ENCODE data around the gene FOXG1.

Gene FOXG1

DNA sequence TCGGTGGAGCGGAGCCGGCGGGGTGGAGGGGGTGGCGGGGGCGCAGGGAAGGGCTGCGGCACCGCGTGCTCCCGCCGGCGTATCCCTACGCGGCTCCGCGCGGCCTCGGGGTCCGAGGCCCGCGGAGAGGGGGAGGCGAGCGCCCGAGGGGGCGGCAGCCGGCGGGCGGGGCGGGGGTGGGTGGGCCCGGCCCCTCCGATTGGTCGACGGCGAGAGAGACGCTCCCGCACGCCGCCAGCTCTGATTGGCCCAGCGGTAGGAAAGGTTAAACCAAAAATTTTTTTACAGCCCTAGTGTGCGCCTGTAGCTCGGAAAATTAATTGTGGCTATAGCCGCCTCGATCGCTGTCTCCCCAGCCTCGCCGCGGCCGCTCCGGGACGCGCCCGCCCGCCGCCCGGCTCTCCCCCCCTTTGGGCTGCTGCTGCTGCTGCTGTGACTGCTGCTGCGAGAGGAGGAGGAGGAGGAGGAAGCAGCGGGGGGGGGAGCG is at the start of gene FOXG1:
Gene FOXG1, plus strand, starts transcription at position 319 of the 487 bp plus-strand sequence. CDS start 493 bp downstream, outside the sequence.
- no peak for FAIRE-seq

DNA sequence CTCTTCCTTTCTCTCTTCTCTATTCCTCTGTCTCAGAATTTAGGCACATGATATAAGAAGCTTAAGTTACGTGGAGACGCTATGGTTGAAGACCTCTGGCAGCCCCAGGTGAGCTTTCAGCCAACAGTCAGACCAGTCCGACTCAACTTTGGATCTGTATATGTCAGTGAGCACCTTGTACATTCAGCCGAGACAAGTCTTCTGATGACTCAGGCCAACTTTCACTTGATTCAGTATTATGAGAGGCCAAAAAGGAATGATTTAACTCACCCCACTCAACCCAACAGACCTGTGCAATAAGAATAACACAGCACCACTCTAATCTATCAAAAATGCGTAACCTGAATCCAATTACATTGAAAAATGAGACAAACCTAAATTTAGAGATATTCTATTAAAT is 47.5 kb upstream of the FOXG1 start:
- FAIRE-seq, result no peak

DNA sequence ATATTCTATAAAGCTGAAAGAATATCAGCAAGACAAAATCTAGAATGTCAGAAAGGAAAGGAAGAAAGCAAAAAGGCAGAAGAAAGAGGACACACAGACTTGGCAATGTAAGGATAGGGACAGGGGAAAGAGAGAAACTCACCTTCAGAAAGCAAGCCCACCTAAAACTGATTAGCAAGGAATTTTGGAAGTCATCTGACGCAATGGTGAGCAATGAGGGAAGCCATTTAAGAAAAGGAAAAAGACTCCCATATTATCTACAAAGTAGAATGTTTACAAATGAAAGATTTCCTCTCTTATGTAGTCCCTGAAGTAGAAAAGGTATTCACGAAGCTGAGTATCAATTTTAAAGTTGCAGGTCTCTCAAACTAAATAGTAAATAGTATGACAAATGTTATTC is 35.2 kb upstream of the FOXG1 start:
- no peak for FAIRE-seq

DNA sequence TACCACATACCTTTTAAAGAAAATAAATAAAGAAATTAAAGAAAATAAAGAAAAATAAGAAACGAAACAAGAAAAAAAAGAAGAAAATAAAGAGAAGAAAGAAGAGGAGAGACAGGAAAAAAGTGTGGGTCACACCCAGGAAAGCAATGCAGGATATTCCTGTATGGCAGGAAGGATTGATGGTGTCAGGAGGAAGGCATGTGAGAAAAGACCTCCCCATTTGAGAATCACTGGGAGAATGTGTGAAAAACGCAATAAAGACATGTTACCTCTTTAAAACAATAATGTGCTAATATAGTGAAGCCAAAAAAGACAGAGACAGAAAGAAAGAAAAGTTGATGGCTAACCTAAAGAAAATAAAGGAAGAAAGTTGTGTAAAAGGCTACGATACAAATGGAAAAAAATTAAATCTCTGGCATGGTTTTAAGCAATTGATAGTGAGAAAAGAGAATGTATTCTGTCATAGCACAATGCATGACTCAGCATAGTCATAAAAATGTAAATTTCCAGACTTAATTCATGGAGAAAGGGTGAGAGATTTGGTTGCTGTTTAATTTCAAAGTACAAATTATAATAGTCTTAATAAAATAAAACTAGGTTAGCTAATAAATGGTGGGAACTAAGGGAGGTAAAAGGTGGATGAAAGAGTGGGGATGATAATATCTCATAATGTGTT is 24.3 kb upstream of the FOXG1 start:
- FAIRE-seq, result no peak

DNA sequence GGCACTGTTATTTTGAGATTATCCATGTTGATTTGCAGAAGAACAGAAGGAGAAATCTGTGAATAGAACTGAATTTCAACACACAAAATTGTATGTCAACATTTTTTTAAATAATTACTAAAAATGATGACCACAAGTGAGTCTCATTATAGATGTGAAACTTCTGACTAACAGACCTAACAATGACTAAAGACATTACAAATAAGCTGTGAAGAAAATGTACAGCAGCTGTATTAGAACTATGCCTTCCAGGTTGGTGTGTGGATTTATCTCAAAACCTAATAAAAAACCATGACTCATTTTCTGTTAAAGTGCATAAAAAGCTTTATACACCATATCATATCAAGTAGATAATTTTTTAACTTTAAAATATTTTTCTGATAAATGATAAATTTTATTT is 22.5 kb upstream of the FOXG1 start:
- no peak for FAIRE-seq

DNA sequence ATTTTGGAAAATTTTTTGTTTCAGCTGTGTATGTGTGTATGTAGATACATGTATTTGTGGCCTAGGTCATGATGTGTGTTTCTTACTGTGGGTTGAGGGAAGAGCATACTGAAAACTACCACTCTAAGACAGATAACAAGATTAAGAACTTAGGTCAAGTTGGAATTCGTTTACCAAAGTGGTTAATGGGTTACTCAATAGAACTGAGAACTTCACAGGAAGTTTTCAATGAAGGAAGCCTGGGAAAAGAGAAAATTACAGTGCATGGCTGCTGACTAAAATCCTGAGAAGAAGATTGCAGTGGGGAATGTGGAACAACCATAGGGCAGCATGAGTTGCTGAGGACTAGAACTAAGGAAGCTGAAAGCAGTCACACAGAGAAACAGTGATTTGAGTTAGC is 21.4 kb upstream of the FOXG1 start:
- FAIRE-seq, result no peak

DNA sequence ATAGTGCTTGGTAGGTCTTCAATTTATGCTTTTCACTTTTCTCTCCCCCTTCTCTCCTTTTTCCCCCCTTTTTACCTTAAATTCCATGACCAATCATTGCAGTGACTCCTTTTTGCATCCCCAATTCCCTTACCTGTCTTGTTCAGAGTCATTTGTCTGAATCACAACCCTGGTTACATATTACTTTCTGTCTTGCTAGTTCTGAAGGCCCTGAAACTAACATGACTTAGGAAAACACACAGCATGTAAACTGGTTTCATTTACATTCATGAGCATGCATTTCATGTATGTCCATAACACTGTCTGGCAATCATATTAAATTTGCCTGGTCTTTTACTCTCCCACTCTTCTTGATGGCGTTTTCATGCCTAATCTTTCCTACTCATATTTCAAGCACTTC is 20.3 kb upstream of the FOXG1 start:
- no peak for FAIRE-seq

DNA sequence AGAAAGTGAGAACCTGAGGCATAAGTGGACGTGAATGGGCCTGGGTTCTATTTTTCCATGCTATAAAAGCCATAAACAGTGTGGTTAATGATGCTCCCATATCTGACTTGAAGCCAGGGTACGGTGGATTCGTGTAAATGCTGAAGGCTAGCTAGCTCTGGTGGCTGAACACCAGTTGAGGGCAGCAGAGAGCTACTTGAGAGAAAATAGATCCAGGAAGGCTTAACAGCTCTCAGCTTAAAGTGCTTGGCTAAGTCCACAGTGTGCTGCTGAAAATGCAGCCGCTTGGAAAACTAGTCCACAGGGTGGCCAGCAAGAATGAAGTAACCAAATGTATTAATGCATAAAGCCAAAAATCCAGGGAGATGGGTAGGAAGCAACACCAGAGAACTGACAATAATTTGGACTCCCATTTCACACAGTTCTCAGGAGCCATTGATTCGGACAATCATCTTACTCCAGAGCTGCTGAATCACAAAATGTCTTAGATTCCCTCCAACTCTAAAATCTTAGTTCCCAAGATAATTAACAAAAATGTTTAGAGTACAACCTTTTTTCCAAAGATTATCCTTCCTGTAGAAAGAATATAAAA is 15.0 kb upstream of the FOXG1 start:
- FAIRE-seq, result no peak

DNA sequence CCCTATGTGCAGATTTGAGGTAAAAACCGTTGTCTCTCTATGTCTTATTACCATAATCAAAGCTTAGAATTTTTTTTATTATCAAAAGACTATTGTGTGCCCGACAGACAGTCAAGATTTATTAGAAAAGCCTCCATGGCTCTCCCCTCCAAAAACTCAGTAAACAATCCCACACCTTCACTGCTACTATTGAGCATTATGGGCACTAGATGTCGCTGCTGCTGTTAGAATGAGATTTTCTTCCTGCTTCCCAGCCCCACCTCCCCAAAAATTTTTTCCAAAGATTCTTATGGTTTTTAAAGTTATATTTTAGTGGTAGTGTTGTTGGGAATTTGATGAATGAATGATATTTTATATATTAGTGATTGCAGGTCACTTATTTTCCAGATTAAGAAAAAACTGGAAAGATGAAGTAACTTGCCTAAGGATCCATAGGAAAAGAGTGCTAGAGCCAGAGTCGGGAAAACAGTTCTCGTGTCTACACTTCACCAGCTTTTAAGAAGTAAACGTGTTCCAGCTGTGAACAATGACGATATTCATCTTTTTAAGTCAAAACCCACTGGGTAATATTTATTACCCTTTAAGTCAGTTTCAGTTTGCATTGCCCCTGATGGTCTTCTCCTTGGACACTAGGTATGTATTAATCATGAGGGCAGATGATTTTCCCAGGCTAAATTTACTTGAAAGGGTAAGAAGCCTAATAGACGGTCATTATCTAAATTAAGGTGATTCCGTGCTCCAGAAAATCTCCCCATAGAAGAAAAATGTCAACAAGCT is 12.2 kb upstream of the FOXG1 start:
- FAIRE-seq, result peak; percentile 94

DNA sequence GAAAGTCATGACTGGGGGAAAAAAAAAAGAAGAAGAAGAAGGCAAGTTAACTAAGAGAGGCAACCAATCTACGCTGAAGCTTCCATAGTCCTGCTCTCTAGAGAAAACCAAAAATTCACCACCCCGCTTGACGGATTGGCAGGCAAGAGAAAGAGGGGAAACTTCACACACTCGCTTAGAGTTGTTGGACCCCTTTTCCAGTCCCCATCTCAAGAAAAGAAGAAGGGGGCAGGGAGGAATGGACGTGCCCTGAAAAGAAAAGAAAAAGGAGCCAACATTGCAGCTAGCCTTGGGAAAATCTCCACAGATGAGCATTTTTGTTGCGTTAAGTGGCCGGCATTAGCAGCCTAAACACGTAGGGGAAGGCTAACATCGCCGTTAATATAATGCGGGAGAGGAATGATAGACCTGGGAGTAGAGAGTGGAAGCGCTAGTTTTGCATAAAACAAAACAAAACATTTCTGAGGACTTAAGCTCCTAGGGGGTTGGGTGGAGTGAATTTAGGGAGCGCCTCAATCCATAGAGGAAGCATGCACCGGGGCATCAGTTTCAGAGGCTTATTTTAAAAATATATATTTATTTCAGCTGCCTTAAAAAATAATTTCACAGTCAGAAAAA is 11.3 kb upstream of the FOXG1 start:
- no peak for FAIRE-seq

DNA sequence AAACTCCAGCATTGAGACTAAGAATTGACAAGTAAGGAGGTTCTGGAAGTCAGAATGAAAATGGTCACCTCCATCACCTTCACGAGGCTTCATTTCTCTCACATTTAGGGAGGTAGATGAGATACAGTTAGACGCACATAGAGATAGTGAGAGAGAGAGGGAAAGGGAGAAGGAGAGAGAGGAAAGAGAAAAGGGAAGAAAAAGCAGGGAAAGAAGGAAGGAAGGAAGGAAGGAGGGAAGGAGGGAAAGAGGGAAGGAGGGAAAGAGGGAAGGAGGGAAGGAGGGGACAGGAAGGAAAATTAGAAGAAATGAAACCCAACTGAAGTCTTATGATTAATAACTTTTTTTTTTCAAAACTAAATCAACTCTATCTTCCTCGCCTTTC is 10.7 kb upstream of the FOXG1 start:
- no peak for FAIRE-seq

DNA sequence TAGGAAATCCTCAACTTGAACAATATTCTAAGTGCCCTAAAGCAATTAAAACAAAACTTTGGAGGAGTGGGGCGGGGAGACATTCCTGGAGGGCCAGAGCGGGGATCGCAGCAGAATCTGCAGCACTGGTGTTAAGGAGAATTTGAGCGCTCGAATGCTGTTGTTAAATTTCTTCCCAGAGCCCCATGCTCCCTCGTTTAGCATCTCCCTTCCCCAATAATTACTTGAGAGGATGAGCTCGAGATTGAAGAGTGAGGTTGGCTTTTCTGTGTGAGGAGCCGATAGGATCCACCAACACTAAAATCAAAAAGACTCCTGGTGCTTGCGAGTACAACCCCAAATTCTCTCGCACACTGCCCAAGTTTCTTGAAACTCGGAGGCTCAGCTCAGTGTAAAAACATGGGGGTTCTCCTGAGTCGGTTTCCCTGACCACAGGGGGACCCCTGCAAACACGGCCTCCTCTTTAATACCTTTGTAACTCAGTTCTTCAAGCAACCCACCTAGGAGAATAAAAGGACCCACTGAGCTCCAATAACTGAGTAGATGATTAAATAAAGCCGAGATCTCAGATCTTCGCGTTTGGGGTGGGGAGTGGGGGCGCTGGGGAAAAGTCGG is 10.2 kb upstream of the FOXG1 start:
- no peak for FAIRE-seq

DNA sequence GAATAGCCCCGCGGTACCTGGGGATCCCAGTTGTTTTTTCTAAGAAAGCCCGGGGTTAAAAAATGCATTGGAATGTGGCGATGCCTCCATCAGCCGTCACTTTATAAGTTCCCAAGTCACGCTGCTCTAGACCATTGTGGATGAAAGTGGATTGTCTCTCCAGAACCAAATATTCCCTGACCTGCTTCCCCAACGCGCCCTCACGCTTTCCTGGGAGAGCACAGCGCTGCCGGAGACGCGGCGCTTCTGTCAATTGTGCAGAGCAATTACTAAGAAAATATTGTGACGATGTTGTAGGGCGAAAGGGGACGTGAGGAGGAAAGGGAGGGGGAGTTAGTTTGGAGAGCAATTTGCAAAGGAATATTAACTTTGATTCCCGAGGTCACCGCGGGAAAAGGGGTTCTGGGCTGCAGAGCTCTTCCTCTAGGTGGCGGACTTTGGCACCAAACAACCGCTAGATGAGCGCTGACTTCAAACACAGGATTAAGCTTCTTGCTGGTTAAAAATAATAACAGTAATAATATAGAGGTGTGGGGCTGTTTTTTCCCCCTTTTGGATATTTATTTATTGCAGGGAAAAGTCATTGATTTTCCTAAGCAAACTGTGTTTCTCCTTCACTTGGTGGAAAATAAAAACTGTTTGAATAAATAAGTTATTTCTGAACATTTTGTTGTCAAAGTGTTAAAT is 9.6 kb upstream of the FOXG1 start:
- FAIRE-seq, result no peak

DNA sequence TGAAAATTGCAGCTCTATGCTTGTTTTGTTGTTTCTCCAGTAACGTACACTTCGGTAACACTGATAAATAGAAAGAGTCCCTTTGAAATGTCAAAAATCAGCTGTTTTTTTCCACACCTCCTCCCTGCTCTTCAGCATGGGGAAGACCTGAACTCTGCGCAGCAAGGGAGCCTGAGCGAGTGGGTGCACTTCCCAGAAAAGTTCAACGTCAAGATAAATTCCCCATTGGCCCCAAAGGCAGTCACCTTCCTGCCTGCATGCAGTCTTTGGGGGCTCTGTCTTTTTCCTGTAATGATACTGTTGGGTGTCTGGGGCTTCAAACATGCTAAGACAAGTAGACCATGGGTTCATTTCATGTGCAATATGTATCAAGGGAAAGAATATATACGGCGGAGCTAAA is 8.8 kb upstream of the FOXG1 start:
- no peak for FAIRE-seq

DNA sequence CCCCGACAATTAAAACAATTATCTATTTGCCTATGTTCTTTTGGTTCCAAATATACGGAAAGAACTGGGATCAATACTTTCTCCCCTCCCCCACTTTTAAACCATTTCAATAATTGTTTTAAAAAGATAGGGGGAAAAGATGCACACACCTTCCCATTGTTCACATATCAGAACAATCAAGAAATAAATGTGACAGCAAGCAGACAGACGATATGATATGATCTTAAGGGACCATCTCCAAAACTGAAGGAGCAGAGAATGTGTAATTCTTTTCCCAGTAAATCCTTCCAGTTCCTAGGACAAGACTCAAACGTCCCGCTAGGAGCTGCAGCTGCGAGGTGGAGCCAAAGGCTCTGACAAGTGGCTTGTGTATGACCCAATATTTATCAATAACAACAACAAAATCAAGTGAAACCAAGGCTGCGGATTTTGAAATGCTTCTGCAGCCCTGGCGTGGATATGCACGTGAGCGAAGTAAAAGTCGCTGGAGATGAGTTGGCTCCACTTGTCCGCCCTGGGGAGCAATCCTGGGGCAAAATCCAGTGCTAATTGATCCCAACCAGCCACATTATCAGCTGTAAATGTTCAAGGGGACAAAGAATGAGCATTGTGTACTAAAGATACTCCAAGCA is 8.2 kb upstream of the FOXG1 start:
- FAIRE-seq, result no peak

DNA sequence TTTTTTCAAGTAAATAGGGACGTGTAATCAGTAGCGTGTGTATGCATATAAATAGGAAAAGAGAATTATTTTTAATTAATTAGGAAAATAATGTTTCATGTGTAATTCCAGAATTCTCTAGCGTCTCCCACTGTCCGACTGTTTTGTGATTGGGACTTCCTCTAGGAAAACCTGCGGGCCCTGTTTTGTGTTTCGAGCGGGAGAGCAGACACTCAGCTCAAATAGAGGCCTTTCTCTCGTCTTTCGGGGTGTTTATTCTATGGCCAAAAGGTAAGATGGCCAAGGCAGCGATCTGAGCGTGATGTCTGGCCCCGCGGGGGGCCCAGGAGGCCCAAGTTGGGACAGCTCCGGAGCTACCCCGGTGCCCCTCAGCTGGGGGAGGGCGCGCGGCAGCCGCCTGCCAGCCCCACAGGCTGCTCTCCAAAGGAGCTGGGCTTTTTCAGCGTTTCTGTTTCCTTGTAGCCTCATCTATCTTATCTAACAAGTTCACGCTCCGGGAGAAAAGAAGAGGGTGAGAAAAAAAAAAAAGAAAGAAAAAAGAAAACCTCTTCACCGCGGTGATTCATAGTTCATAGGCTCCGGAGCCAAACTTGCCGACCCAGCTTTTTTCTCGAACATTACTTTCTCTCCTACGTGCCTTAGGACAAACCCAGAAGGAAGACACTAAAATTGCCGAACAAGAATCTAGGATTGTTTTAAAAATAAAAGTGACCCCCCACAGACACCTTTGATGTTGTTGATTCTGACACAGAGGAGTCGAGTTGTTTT is 7.5 kb upstream of the FOXG1 start:
- no peak for FAIRE-seq

DNA sequence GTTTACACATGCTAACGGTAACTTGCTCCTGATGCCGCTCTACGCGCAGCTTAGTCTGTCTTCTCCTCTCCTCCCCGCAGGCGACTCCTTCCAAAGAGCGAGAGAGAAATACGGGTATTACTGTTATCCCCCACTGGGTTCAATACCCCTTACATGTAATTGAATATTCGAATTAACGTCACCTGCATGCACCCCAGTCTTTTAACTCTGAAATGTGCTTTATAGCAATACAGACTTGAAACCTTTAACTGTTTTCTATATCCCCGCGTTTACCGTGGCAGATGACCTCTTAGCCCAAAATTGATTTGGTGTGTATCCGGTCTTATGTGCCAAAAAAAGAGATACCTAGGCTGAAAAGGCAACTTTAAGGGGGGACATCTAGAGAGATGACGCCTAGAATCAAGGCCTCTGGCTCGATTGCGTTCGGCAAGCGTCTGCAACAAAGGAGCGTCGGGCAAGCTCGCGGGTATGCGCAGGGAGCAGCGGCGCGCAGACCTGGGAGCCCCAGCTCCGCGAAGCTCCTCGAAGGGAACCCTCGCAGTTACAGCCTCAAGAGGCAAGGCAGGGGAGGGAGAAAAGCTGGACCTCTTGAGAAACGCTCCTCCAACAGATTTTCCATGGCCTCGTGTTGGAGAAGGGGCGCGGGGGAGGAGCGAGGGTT is 6.8 kb upstream of the FOXG1 start:
- no peak for FAIRE-seq

DNA sequence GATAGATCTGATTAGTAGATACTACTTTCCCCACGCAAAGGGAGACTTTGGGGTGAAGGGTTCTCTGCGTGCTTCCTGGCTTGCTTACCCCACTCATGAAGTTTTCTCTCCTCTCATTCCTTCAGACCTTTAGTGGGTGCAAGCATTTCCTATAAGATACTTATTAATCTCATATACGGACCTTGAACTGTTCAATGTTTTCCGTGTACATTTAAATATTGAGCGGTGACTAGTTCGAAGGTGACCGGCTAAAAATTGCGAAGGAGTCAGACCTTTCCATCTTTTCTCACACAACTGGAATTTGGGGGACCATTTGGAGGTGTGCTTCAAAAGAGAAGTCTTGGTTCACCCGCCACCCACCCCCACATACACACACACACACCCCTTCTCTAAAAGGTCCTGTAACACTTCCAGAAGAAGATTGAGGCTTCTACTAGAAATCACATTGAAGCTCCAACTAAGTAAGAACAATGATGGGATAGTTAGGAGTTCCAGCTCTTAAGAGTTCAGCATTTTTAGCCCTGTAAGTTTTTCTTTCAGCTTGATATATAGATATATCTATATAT is 6.1 kb upstream of the FOXG1 start:
- FAIRE-seq, result no peak

DNA sequence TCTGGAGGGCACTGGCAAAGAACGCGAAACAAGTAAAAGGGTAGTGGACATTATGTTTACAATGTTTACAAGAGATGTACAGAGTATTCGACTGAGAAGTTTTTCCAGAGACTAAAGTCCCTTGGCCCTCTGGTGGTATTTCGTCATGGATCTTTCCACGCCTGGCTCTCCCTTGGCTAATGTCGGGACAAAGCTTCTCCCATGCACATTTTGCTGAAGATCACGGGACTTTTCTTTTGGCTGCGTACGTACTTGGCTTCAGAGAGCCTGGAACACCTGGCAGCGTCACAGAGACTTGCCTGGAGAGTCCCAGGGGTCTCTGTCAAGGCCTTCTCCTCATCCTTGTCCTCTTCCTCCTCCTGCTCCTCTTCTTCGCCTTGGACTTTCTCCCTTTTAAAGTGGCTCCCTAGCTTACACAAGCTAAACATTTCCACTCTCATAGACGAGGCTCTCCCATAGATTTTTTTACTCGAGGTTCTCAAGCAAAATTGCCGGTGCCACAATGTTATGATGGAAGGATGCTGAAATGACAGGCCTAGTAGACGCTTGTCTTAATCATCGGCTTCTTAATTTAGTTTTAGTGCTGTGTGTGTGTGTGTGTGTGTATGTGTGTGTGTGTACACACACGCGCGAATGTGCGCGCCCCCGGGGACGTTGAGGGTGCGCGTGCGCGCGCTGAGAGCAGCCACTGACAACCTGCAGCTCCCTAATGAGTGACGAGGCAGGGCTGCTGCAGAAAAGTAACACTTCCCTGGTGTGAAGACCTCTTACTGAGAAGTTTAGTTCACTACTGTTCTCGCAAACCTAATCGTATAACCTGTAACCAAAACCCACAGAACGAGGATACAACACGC is 4.9 kb upstream of the FOXG1 start:
- no peak for FAIRE-seq
